ENCODE results near the gene HDAC5. TPM values are rescaled to one million over a fixed set of nuclear protein-coding genes. Genes with fewer than 3 reads are reported as not detected.

The HDAC5 gene
- total and polyA plus RNA-seq, 2 donors from 2014 or later: 25.3 to 35.6 TPM

DNA sequence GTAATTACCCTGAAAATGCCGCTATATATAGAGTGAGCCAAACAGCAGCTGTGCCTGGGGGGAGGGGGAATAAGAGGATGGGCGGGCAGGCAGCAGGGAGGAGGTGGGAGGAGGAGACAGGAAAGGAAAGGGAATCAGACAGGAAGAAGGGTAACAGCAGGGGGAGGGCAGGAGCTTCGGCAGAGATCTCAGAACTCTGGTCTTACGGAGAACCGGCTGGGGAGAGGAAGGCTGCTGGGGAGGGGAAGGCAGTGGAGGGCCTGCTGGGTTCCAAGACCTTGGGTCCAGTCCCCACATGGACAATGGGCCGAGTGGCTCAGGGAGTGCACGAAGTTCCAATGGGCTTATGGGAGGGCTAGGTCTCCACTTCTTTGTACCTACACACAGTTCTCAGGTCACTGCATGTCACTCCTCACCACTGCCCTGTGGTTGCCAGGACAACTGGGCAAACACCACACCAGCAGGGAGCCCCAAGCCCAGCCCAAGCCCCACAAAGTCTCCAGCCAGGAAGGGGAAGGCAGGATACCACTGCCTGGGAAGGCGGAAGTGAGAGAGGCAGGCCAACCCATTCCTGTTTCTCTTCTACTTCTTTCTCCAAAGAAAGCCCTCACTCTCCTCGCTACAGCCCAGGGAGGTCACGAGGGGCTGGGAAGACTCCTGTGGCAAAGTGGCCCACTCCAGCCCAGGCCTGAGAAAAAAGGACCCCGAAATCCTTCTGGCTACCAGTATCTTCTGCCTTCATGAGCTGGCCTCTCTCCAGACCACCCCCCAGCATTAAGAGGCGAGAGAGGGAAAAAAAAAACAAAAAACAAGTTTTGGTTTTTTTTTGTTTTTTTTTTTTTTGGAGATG lies 27.6 kb downstream of the HDAC5 start:
- Histone ChIP-seq H3K4me3 (ENCODE audit: low read length in 3 of 3) (peak overlapping the region; percentile 25 to 55 (median 51)), H3K36me3 (ENCODE audit: control insufficient read depth in 2 of 3, insufficient read depth in 3 of 3, low read length in 3 of 3) (peaks cover 1 to 25% (median 13%) of the 10 kb centered on the region in 3 donors), H3K27me3 (ENCODE audit: control insufficient read depth, insufficient read depth, low read length) (no peaks in the 10 kb centered on the region), H3K27ac (ENCODE audit: low read depth in 2 of 2, low read length in 2 of 2) (peak overlapping the region; percentile 86 to 92), H3K4me1 (ENCODE audit: control insufficient read depth in 2 of 3, insufficient read depth in 2 of 3, low read depth in 1 of 3, low read length in 3 of 3) (peaks cover 2 to 22% (median 13%) of the 10 kb centered on the region in 3 donors), H3K9ac (ENCODE audit: low read length in 3 of 3) (peak overlapping the region in 2 of 3 donors; percentile 35 to 61), H3K9me3 (ENCODE audit: control insufficient read depth in 2 of 3, insufficient read depth in 1 of 3, low read length in 3 of 3) (no peaks in the 10 kb centered on the region)
- intact Hi-C loops (cut with DNase I): no loop called here
- DNase-seq: peak; percentile 86 to 97 (median 90)
- TF ChIP-seq, protein P1, sequence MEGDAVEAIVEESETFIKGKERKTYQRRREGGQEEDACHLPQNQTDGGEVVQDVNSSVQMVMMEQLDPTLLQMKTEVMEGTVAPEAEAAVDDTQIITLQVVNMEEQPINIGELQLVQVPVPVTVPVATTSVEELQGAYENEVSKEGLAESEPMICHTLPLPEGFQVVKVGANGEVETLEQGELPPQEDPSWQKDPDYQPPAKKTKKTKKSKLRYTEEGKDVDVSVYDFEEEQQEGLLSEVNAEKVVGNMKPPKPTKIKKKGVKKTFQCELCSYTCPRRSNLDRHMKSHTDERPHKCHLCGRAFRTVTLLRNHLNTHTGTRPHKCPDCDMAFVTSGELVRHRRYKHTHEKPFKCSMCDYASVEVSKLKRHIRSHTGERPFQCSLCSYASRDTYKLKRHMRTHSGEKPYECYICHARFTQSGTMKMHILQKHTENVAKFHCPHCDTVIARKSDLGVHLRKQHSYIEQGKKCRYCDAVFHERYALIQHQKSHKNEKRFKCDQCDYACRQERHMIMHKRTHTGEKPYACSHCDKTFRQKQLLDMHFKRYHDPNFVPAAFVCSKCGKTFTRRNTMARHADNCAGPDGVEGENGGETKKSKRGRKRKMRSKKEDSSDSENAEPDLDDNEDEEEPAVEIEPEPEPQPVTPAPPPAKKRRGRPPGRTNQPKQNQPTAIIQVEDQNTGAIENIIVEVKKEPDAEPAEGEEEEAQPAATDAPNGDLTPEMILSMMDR (IDR thresholded peaks at IDR 0.05; ENCODE audit: borderline replicate concordance, extremely low read depth, insufficient read depth): no peak
- no peak for FAIRE-seq

DNA sequence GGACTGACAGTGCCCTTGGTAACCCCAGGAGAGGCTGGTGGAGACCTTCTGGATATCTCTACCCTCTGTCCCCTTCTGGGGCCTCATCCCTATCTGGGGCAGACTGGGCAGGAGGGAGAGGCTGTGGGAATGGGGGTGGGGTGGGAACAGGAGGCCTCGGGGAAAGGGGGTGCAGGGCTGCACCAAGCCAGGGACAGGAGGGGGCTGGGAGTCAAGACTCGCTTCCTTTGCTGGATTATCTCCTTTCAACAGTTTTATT lies 28.1 kb downstream of the HDAC5 start:
- TF ChIP-seq, protein P1 (IDR thresholded peaks at IDR 0.05; ENCODE audit: borderline replicate concordance, extremely low read depth, insufficient read depth): no peak
- Histone ChIP-seq H3K4me1 (ENCODE audit: control insufficient read depth in 2 of 3, insufficient read depth in 2 of 3, low read depth in 1 of 3, low read length in 3 of 3) (peaks cover 2 to 22% (median 13%) of the 10 kb centered on the region in 3 donors), H3K4me3 (ENCODE audit: low read length in 3 of 3) (peak overlapping the region in 1 of 3 donors; percentile 51), H3K9me3 (ENCODE audit: control insufficient read depth in 2 of 3, insufficient read depth in 1 of 3, low read length in 3 of 3) (no peaks in the 10 kb centered on the region), H3K9ac (ENCODE audit: low read length in 3 of 3) (no peak overlapping the region), H3K27me3 (ENCODE audit: control insufficient read depth, insufficient read depth, low read length) (no peaks in the 10 kb centered on the region), H3K27ac (ENCODE audit: low read depth in 2 of 2, low read length in 2 of 2) (peak overlapping the region; percentile 76 to 86), H3K36me3 (ENCODE audit: control insufficient read depth in 2 of 3, insufficient read depth in 3 of 3, low read length in 3 of 3) (peaks cover 2 to 26% (median 14%) of the 10 kb centered on the region in 3 donors)
- DNase-seq: no peak
- intact Hi-C loops (cut with DNase I): no loop called here
- no peak for FAIRE-seq

DNA sequence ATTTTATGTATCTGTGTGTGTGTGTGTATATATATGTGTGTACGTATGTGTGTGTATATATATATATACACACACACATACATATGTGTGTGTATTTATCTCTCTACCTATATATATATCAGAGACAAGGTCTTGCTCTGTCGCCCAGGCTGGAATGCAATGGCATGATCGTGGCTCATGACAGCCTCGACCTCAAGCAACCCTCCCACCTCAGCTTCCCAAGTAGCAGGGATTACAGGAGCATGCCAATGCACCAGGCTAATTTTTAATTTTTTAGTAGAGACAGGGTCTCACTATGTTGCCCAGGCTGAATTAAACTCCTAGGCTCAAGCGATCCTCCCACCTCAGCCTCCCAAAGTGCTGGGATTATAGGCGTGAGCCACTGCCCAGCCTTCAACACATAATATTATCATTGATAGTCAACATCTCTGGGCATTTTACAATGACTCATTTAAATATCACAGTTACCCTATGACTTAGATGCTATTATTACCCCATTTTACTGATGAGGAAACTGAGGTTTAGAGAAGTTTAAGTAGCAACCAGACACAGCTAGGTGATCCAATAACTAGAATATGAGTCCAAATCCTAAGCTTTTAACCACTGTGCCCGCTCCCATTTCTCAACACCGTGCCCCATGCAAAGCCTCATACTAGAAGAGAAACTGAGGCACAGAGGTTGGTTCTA lies 28.6 kb downstream of the HDAC5 start:
- Histone ChIP-seq H3K9me3 (ENCODE audit: control insufficient read depth in 2 of 3, insufficient read depth in 1 of 3, low read length in 3 of 3) (no peaks in the 10 kb centered on the region), H3K27ac (ENCODE audit: low read depth in 2 of 2, low read length in 2 of 2) (peak overlapping the region in 1 of 2 donors; percentile 76), H3K4me1 (ENCODE audit: control insufficient read depth in 2 of 3, insufficient read depth in 2 of 3, low read depth in 1 of 3, low read length in 3 of 3) (peaks cover 2 to 22% (median 13%) of the 10 kb centered on the region in 3 donors), H3K36me3 (ENCODE audit: control insufficient read depth in 2 of 3, insufficient read depth in 3 of 3, low read length in 3 of 3) (peaks cover 2 to 25% (median 14%) of the 10 kb centered on the region in 3 donors), H3K9ac (ENCODE audit: low read length in 3 of 3) (no peak overlapping the region), H3K27me3 (ENCODE audit: control insufficient read depth, insufficient read depth, low read length) (no peaks in the 10 kb centered on the region), H3K4me3 (ENCODE audit: low read length in 3 of 3) (no peak overlapping the region)
- FAIRE-seq: no peak
- no peak for DNase-seq
- TF ChIP-seq, protein P1 (IDR thresholded peaks at IDR 0.05; ENCODE audit: borderline replicate concordance, extremely low read depth, insufficient read depth): no peak
- intact Hi-C loops (cut with DNase I): no loop called here

Data from kidney (tissue), 14 donors.